Fibroblast of the aortic adventitia (primary cell): ENCODE measurements around the gene PIP4K2A. TPM values are rescaled to one million over a fixed set of nuclear protein-coding genes. Genes with fewer than 3 reads are reported as not detected.

Experiments
- DNase-seq: peaks from one replicate; pipeline ENCODE4 v3.0.0-alpha.2; 2010; ENCODE audit warnings: low read depth
- H3K4me3 ChIP-seq: 2 replicates; pipeline ENCODE4 v1.5.1; 2011; ENCODE audit warnings: low read depth, mild to moderate bottlenecking, control low read depth, low read length, moderate library complexity
- total RNA-seq: library from RNA; depleted of rRNA; stranded (reverse); fragments of >200 nt; gene quantifications from 2 replicates; pipeline ENCODE4 v1.2.3, GENCODE V29; 2012; ENCODE audit warnings: low replicate concordance
- TF ChIP-seq, protein P1 (sequence below): IDR thresholded peaks from 2 replicates; pipeline ENCODE4 v1.5.1; 2011; ENCODE audit warnings: mild to moderate bottlenecking, low read length, control low read depth, inconsistent platforms; ENCODE audit not compliant: insufficient read depth

Gene PIP4K2A
- total RNA-seq, 1 donor = 52.2 TPM

DNA sequence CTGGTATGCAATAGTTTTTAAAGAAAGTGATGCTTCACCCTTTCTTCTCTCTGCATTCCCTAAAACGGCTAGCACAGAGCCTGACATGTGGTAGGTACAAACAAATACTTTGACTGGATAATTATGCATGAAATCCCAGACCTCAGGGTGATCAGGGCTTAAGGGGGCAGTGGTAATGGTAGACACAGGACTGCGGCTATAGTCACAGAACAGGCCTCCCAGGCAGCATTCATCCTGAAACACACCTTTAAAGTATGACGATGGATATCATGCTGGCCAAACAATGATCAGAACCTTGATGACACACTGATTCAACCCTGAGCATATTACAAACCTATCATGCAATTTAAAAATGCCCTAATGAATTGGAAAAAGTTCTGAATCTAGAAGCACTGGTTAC lies 110.8 kb downstream of the PIP4K2A start:
- H3K4me3 ChIP-seq = no peak overlapping the region
- TF ChIP-seq, protein P1, sequence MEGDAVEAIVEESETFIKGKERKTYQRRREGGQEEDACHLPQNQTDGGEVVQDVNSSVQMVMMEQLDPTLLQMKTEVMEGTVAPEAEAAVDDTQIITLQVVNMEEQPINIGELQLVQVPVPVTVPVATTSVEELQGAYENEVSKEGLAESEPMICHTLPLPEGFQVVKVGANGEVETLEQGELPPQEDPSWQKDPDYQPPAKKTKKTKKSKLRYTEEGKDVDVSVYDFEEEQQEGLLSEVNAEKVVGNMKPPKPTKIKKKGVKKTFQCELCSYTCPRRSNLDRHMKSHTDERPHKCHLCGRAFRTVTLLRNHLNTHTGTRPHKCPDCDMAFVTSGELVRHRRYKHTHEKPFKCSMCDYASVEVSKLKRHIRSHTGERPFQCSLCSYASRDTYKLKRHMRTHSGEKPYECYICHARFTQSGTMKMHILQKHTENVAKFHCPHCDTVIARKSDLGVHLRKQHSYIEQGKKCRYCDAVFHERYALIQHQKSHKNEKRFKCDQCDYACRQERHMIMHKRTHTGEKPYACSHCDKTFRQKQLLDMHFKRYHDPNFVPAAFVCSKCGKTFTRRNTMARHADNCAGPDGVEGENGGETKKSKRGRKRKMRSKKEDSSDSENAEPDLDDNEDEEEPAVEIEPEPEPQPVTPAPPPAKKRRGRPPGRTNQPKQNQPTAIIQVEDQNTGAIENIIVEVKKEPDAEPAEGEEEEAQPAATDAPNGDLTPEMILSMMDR = no peak
- DNase-seq = no peak

DNA sequence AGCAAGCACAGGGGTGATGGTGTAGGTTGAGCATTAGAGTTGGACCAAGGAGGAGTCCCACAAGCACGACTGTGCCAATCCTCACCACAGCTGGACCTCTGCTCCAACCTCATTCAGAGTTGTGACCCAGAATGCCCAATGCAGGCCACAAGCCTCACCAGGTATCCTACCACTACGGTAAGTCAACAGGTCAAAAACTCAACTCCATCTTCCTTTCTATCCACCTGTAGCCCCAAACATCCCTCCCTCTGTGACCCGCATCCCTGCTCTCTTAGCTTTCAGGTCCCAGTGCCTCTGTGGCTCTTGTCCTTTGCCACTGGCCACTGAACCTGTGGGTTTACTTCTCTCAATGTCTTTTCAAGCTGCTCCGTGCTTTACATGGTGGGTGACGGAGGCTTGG lies 112.8 kb downstream of the PIP4K2A start:
- H3K4me3 ChIP-seq = no peak overlapping the region
- TF ChIP-seq, protein P1 = no peak
- DNase-seq = no peak

DNA sequence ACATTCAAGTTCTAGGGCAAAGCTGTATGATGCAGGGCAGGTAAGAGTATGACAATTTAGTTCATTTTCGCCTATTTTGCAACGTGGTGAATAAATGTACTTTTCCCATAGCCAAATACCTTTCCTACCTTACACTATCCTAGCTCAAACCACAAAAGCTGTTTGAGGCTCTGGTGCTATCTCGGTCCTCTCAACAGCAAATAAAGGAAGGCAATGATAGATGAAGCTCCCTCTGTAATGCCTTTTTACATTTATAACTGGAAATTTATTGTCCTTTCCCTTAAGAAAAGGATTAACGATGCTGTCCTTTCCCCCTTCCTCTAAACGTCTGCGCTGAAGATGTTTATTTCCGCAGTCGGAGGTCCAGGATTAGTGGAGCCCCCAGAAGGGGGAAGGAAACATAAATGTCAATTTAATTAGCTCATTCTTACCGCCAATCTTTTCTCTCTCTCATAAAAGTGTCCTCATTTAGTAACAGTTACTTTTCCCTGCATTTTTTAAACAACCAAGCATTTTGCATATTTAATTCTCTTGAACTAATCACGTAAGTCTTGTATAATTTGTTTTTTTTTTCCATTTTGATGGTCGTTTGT lies 114.6 kb downstream of the PIP4K2A start:
- DNase-seq = no peak
- TF ChIP-seq, protein P1 = no peak
- no peak overlapping the region for H3K4me3 ChIP-seq

DNA sequence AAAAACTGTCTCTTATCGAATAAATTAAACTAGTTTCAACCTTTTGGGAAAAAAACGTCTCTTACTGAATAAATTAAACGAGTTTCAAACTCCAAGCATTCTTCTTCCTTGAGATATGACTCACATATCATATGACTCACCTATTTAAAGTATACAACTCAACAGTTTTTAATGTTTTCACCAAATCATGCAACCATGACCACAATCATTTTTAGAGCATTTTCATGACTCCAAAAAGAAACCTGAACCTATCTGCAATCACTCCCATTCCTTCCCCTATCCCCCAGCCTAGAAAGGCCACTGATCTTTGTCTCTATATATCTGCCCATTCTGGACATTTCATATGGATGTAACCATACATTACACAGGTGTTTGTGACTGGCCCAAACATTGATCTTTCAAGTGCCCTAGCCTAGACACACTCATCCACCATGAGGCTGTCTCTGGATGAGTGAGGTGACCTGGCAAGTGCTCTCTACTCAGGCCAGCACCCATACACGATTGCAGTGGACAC lies 115.3 kb downstream of the PIP4K2A start:
- no peak overlapping the region for H3K4me3 ChIP-seq
- DNase-seq = peak; percentile 79

DNA sequence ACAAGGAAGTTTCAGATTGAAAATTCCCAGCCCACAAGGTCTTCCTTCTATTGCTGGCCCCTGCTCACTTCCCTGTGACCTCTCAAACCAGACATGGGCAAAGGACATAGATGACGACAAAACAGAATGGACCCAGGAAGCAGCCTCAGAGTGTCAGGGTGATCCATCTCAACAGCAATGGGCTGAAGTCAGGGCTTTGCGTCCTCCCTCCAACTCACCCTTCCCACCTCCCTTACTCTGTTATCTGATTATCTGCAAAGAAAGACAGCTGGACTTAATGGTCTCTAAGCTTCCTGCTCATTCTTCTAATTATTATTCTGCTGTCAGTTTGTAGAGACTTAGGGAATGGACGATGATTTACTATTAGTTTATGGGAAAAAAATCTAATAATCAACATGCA lies 115.9 kb downstream of the PIP4K2A start:
- TF ChIP-seq, protein P1 = no peak
- no peak for DNase-seq
- H3K4me3 ChIP-seq = no peak overlapping the region

More for the DNA sequence above, 115.3 kb downstream of the PIP4K2A start:
- TF ChIP-seq, protein P1 = no peak

DNA sequence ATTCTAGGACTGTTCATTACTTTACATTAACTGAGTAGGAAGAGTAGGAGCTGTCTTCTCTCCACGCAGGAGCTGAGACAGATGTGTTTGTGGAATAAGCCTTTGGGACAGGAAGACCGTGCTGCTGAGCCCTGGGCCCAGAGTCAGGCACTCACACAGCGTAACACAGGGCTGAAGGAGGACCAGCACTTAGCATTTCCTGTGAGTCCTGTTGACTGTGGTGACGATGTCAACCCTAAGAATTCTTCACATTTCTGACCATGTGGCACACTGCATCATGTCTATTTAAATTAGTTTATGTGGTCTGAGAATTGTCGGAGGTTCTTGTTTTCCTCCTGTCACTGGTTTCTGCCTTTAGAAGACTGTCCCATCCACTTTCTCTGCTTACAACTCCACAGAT lies 117.2 kb downstream of the PIP4K2A start:
- DNase-seq = no peak
- no peak overlapping the region for H3K4me3 ChIP-seq
- TF ChIP-seq, protein P1 = no peak

DNA sequence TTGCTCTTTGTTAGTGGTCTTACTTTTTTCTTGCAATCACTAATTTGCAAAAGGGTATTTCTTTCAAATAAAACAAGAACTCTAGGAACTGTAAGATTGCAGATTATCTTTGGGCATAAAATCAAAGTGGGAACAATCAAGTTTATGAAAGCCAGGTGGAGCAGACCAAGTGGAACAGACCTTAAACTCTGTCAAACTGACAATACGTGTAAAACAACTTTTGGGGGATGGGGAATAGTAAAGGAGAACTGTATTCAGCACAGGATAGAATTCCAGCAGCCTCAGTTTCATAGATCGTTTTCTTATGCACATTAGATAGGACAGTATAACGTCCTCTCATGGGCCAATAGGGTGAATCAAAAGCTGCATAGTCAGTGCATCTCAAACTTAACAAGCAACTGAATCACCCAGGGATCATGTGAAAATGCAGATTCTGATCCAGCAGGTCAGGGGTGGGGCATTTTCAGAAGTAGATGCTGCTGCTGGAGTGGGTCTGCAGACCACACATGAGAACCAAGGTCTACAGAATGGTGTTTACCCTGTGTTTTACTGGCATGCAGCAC lies 120.7 kb downstream of the PIP4K2A start:
- DNase-seq = no peak

More for the DNA sequence above, 120.7 kb downstream of the PIP4K2A start:
- TF ChIP-seq, protein P1 = no peak
- no peak overlapping the region for H3K4me3 ChIP-seq
